DND-41 (cell line): ENCODE results near the gene C11orf24.

Source experiments
- ATAC-seq: fragments of 200-7000 bp; cut with Tn5 transposase; 3 replicates; pipeline ENCODE4 v1.9.1; 2021; ENCODE audit warnings: low read depth; ENCODE audit not compliant: insufficient read depth
- DNase-seq: peaks from one replicate; pipeline ENCODE4 v3.0.0-alpha.2; 2020
- H2AFZ ChIP-seq: 2 replicates; pipeline ENCODE4 v1.6.0; 2012; ENCODE audit warnings: low read depth, low read length
- H3K27ac ChIP-seq: 2 replicates; pipeline ENCODE4 v1.5.1; 2012; ENCODE audit warnings: low read length, inconsistent platforms
- H3K27me3 ChIP-seq: fragments of 200-600 bp; sonication (generic); 2 replicates; pipeline ENCODE4 v1.6.0; 2012; ENCODE audit warnings: low read length, mild to moderate bottlenecking, inconsistent platforms; ENCODE audit not compliant: insufficient read depth, poor library complexity
- H3K36me3 ChIP-seq: 2 replicates; pipeline ENCODE4 v1.5.1; 2012; ENCODE audit warnings: low read length, inconsistent platforms; ENCODE audit not compliant: insufficient read depth
- H3K4me1 ChIP-seq: 2 replicates; pipeline ENCODE4 v1.5.1; 2012; ENCODE audit warnings: mild to moderate bottlenecking, low read length; ENCODE audit not compliant: insufficient read depth
- H3K4me2 ChIP-seq: 2 replicates; pipeline ENCODE4 v1.6.0; 2012; ENCODE audit warnings: mild to moderate bottlenecking, moderate library complexity, low read length, inconsistent platforms; ENCODE audit not compliant: insufficient read depth
- H3K4me3 ChIP-seq, 2 experiments: fragments of 200-600 bp in 1 of 2; shearing (Covaris generic) in 1 of 2; 2 replicates each; pipeline ENCODE4 v1.5.1; 2012 to 2016; ENCODE audit warnings: inconsistent platforms in 2 of 2, low read length in 2 of 2, mild to moderate bottlenecking in 2 of 2, low read depth in 1 of 2, moderate library complexity in 1 of 2
- H3K79me2 ChIP-seq: 2 replicates; pipeline ENCODE4 v1.6.0; 2012; ENCODE audit warnings: low read length, inconsistent platforms; ENCODE audit not compliant: insufficient read depth
- H3K9ac ChIP-seq: 2 replicates; pipeline ENCODE4 v1.6.0; 2012; ENCODE audit warnings: low read depth, mild to moderate bottlenecking, inconsistent platforms, low read length, moderate library complexity
- H3K9me3 ChIP-seq: 2 replicates; pipeline ENCODE4 v1.5.1; 2012; ENCODE audit warnings: low read length, moderate library complexity, mild to moderate bottlenecking, inconsistent platforms; ENCODE audit not compliant: insufficient read depth, severe bottlenecking
- H4K20me1 ChIP-seq: 2 replicates; pipeline ENCODE4 v1.6.0; 2012; ENCODE audit warnings: low read length; ENCODE audit not compliant: insufficient read depth
- CTCF ChIP-seq: IDR thresholded peaks from 2 replicates; pipeline ENCODE4 v1.5.1; 2012; ENCODE audit warnings: borderline replicate concordance, low read length, moderate library complexity, mild to moderate bottlenecking; ENCODE audit not compliant: poor library complexity, severe bottlenecking; ENCODE audit errors: extremely low read depth
- EZH2 ChIP-seq: IDR thresholded peaks from 3 replicates; pipeline ENCODE4 v1.6.1; 2012; ENCODE audit warnings: borderline replicate concordance, low read depth, mild to moderate bottlenecking, moderate library complexity, low read length, inconsistent platforms; ENCODE audit not compliant: severe bottlenecking

C11orf24 gene

GRCh38 chr11:68259122-68259959 is 12.4 kb downstream of the C11orf24 start:
- H3K27ac ChIP-seq = no peak overlapping the region
- H3K9me3 ChIP-seq = no peaks in the 10 kb centered on the region
- ATAC-seq (no peak), DNase-seq (no peak)
- no peak overlapping the region for H3K4me2 ChIP-seq
- H4K20me1 ChIP-seq = peaks cover 3% of the 10 kb centered on the region; the same call in 1 of the 2 replicates
- no peak for TF ChIP-seq EZH2
- TF ChIP-seq CTCF = no peak
- no peaks in the 10 kb centered on the region for H3K79me2 ChIP-seq
- no peaks in the 10 kb centered on the region for H3K27me3 ChIP-seq
- H3K4me1 ChIP-seq = peaks cover 6% of the 10 kb centered on the region
- H2AFZ ChIP-seq = no peak overlapping the region
- no peak overlapping the region for H3K9ac ChIP-seq
- H3K4me3 ChIP-seq = no peak overlapping the region
- H3K36me3 ChIP-seq = peaks cover 29% of the 10 kb centered on the region

DNA sequence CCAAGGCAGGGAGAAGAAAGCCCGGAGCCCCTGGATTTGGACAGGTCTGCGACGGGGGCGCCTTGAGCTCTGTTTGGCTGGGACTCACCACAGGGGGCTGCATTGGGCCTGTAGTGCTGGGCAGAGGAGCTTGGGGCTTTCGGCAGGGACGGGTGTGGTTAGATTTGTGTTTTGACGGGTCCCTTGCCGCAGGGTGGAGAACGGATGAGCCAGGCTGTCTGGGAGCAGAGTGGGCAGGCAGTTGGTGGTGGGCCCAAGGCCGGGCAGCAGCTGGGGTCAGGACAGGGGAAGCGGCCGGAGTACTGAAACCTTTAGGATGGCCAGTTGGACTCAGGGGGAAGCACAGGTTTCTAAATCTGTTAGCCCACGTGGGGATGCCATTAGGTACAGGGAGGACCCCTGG is 13.4 kb downstream of the C11orf24 start:
- Histone ChIP-seq H3K27ac (no peak overlapping the region), H3K9ac (no peak overlapping the region), H3K4me3 (no peak overlapping the region), H3K4me2 (no peak overlapping the region), H4K20me1 (peaks cover 3% of the 10 kb centered on the region; the same call in 1 of the 2 replicates), H3K27me3 (no peaks in the 10 kb centered on the region), H2AFZ (no peak overlapping the region), H3K36me3 (peaks cover 23% of the 10 kb centered on the region), H3K4me1 (peaks cover 6% of the 10 kb centered on the region), H3K9me3 (no peaks in the 10 kb centered on the region), H3K79me2 (no peaks in the 10 kb centered on the region)
- TF ChIP-seq EZH2 = no peak
- TF ChIP-seq CTCF = no peak
- ATAC-seq = no peak
- no peak for DNase-seq

DNA sequence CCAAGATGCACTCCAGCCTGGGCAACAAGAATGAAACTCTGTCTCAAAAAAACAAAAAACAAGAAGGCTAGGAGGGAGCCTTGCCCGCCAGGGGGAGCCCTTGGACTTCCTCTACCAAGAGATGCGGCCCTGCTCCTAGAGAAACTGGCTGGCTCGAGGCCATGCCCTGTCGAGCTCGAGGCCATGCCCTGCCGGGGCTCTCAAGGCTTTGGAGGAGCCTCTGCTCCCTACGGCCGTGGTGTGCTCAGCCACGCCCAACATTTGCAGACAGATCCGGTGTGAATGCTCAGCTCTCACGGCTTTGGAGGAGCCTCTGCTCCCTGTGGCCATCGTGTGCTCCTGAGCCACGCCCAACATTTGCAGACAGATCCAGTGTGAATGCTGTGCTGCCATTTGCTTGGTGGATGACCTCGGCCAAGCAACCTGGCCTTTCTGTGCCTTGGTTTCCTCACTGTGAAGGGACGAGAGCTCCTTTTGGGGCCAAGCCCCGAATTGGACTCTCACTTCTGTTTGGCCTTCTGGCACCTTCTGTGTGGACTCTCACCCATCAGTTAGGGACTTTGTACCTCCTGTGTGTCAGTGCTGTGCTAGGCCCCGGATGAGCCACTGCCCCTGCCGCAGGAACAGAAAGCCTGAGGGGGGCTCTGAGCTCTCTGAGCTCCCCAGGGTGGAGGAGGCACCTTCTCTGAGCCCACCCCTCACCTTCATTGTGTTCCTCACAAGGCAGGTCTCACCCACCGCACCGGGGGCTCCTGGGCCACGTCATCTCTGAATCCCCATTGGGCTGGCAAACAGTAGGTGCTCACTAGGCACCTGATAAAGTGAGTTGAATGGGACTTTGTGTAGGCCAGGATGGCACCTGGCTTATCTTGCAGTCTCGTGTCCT is 14.1 kb downstream of the C11orf24 start:
- H3K9me3 ChIP-seq = no peaks in the 10 kb centered on the region
- no peaks in the 10 kb centered on the region for H3K27me3 ChIP-seq
- no peak overlapping the region for H3K9ac ChIP-seq
- TF ChIP-seq CTCF = peak; percentile 85
- no peak for TF ChIP-seq EZH2
- no peaks in the 10 kb centered on the region for H3K79me2 ChIP-seq
- peaks cover 19% of the 10 kb centered on the region for H3K36me3 ChIP-seq
- DNase-seq = peak; percentile 93
- ATAC-seq = peak; percentile 97
- no peak overlapping the region for H3K4me3 ChIP-seq
- peak overlapping the region; percentile 69 for H2AFZ ChIP-seq
- H4K20me1 ChIP-seq = peaks cover 3% of the 10 kb centered on the region; the same call in 1 of the 2 replicates
- H3K27ac ChIP-seq = no peak overlapping the region
- peak overlapping the region; percentile 8 for H3K4me2 ChIP-seq
- peaks cover 6% of the 10 kb centered on the region for H3K4me1 ChIP-seq
